GM19238 (cell line): Measurements from ENCODE around the gene ADGRD1.

Experiments used
- DNase-seq: peaks from one replicate; pipeline ENCODE4 v3.0.0; 2011; ENCODE audit warnings: low spot score; ENCODE audit not compliant: insufficient read length

The ADGRD1 gene

DNA sequence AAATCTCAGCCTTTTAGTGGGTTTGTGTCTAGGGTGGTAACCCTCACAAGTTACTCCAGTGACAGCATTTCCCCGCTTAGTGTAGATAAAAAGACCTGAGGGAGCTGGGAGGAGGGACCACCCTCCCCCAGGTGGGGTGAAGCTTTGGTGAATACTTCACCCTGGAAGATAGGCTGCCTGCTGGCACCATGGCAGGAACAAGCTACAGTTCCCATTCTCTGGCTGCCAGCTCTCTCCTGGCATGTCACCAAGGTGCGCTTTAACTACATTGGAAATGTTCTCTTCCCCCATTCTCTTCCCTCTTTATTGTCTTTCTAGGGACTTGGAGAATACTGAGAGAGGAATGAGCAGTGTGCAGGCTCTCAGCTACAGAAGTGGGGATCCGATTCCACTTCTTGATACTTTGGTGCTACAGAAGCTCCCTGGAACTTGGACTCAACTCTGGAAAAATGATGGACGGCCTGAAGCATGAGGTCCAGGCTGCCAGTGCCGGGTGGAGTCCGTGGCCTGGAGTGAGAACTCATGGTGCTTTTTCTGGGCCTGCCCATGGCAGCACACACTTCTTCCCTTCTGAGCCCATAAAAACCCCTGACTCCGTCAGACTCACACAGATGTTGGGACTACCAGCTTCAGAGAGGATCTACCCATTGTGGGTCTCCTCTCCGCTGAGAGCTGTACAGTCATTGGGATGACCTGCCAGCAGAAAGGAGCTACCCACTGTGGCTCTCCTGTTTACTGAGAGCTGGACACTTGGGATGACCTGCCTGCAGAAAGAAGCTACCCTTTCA lies 198.0 kb downstream of the ADGRD1 start:
- no peak for DNase-seq

DNA sequence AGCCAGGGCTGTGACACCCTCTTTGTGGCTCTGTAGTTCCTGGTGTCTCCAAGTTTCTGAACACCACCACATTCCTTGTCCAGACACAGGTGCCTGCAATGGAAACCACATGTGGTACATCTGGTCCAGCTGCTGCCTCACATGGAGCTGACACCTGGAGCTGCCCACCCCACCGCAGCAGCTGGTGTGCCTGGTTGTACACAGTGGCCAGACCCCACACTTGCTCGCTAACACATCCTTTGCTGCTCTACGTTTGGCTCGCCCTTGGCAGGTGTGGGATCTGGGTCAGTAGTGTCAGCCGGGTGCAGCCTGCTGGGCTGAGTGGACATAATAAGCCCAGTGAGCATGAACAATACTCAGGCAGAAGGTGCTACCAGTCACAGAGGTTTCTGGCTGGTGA lies 198.9 kb downstream of the ADGRD1 start:
- no peak for DNase-seq

DNA sequence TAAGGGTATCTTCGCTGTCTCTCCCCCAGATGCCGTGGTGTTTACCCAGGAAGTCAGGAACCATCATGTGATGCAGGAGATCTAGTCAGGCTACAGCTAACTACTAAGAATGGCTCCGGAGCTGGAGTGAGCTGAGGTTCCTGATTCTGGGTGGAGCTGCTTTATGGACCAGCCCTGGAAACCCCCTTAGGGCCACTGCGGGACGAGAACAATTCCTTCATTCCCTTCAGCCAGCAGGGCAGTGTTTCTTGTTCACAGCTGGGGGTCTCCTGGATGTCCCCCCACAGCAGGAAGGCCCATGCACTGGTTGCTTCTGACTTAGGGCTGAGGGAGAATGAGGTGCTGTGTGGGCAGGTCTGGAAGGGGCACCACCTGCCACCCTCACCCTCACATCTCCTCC lies 199.3 kb downstream of the ADGRD1 start:
- no peak for DNase-seq

DNA sequence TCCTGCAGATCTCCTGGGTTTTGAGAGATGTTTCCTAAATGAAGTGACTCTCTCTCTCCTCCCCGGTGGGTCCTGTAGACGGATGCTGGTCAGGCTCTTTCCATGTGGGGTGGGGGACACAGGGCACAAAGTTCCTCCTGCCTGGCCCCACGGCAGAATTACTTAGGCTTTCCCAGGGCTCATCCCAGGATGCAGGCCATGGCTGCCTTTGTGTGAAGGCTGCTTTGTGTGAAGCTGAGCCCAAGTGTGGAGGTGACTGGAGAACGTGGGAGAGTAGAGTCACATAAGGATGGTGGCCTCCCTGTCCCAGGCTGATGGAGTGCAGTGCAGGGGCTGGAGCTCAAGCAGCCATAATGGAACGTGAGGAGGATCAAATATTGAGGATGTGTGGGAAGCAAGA lies 200.2 kb downstream of the ADGRD1 start:
- DNase-seq = no peak

DNA sequence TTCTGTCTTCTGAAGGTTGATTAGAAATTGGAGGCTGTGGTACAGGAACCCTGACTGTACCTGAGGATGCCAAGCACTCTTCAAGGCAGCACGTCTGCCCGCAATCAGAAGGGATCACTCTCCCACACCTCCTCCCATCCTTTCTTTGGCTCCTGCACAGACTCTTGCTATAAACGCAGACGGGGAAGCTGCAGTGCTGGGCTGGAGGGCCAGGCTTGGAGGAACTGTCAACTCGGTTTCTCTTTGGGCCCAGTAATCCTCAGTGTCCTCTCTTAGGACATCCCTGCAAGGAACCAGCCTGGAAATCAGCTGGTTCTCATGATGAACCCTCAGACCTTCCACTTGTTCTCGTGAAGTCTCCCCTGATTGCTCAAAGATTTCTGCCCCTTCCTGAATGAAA lies 201.4 kb downstream of the ADGRD1 start:
- DNase-seq = no peak

DNA sequence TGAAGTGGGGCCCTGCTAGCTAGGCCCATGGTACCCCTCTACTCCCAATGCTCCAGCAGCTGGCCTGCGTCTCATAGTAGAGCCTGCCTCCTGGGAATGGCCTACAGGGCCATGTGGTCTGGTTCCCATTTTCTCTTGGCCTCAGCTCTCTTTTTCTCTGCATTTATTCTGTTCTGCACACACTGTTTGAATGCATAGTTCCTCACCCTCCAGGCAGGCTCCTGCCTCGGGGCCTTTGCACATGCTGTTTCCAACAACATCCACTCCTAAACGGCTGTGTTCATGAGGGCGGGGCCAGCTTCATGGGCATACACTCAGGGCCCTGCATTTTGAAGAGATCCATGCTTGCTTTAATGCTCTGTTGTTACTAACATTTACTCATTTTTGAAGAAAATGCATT lies 204.0 kb downstream of the ADGRD1 start:
- no peak for DNase-seq

DNA sequence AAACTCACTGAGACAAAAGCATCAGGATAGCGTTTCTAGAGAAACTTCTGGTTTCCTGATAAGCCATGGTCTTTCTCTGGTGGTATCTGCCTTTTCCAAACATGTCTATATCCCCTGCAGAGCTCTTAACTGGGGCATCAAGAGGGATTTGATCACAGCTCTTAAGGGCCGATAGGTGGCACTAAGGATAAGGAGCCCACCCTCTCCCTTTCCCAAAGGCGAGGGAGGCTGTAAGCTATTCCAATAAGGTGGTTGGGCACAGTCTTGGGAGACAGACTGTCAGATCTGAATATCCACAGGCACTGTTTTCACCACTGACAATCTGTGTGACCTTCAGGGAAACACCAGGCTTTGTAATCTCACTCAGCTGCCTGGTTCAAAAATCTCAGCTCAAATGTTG lies 206.0 kb downstream of the ADGRD1 start:
- DNase-seq = no peak

DNA sequence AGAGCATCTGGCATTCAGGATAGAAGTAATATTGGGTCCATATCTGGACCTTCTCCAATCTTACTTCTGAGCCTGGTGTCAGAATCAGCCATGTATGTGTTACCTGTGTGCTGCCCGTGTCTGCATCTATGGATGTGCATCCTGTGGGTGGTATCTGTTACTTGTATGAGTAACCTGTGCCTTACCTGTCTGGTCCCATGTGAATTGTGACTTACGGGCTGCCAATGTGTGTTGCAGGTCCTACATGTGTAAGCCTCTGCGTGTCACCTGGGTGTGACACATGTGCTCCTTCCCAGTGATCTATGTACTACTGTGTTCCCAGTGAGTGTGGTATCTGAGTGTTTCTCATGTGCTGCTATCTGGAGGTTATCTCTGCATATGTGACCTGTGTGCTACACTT lies 208.4 kb downstream of the ADGRD1 start:
- no peak for DNase-seq

DNA sequence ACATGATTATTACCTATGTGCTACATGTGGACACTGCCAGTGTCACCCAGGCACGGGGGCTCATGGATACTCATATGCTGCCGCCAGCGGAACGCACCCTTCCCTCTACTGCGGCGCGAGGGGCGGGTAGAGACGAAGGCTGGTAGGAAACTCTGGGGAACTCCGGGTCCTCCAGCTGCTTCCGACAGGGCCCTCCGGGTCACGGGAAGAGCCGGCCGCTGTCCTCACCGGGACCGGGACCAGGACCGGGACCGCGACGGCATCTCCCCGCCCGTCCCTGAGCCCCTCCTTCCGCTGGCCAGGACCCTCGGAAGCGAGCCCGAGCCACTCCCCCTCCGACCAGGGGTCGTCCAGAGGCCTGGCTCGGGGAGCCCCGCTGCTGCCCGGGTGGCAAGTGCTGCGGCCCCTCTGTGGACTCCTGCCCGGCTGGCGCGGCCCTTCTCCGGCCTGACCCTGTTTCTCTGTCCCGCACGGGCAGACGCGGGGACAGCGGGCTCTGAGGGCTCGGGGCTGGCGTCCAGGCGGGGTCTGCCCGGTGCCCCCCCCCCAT lies 209.6 kb downstream of the ADGRD1 start:
- no peak for DNase-seq

DNA sequence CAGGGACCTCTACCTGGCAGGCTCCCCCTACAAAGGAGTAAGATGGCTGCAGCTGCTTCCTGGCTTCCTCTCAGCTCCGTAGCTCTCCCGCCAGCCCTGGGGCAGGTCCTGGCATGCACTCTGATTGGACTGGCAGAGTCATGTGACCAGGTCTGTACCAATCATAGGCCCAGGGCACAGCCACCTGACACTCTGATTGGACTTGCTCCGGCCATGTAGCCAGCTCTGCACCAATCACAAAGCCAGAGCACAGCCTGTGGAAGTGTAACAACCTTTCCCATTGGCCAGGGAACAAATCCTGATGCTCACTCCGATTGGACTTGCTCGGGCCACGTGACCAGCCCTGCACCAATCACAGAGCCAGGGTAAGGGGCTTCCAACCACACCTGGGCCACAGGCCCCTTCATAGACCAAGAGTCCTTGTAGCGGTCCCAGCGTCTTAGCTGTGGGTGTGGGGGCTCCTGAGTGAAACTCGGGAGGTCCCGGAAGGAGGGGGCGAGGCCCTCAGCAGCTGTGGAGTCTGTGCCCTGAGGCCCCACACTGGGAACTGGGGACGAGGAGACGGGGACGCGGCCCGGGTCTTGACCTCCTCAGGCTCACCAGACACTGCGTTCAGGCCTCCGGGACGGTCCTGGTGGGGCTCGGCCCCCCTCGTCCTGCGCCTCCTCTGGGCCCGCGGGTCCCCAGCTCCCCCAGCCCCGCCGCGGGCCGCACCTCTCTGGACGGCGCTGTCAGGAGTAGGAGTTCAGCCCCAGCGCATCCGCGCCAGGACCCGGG lies 210.6 kb downstream of the ADGRD1 start:
- no peak for DNase-seq

DNA sequence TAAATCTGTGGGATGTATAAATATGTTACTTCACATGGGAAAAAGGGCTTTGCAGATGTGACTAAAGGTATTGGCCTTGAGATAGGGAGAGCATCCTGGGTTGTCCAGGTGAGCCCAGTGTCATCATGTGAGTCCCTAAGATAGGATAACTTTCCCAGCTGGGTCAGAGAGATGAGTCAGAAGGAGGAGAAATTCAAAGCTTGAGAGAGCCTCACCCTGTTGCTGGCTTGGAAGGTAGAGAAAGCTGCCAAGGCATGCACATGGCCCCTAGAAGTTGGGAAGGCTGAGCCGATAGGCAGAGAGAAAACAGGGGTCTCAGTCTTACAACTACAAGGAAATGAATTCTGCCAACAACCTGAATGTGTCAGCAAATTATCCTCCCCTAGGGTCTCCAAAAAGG lies 213.0 kb downstream of the ADGRD1 start:
- DNase-seq = no peak

DNA sequence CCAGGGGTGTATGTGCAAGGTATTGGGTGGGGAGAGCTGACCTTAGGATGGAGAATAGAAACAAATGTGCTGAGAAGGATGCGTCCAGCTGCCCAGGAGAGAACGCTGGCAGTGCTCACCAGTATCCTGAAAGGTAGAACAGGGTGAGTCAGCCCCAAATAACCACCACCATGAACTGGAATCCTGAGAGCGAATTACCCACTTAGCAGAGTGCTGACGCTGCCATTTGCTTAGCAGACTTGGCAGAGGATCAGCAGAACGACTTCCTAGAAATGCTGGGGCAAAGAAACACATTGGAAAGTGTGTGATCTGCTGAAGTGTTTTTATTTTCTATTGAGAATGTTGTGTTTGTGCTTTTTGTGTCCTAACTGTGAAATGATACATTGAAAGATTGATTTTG lies 213.6 kb downstream of the ADGRD1 start:
- DNase-seq = no peak

DNA sequence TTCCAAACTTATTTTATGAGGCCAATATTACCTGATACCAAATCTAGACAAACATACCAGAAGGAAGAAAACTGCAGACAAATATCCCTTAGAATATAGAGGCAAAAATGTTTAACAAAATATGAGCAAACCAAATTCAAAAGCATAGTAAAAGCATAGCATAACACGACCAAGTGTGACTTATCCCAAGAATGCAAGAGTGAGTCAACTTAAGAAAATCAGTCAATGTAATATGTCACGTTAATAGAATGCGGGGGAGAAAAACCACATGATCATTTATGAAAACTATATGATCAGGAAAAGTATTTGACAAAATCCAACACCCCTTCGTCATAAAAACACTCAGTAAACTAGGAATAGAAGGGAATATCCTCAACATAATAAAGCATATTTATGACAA lies 217.3 kb downstream of the ADGRD1 start:
- DNase-seq = no peak

DNA sequence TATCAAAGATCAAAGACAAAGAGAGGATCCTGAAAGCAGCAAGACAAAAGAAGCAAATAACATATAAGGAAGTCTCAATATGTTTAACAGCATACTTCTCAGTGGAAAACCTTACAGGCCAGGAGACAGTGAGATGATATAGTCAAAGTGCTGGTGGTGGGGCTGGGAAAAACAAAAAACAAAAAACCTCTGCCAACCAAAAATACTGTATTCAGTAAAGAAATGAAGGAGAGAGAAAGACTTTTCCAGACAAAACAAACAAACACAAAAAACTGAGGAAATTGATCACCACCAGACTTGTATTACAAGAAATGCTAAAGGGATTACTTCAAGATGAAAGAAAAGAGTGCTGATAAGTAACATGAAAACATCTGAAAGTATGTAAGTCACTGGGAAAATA lies 221.2 kb downstream of the ADGRD1 start:
- DNase-seq = no peak

DNA sequence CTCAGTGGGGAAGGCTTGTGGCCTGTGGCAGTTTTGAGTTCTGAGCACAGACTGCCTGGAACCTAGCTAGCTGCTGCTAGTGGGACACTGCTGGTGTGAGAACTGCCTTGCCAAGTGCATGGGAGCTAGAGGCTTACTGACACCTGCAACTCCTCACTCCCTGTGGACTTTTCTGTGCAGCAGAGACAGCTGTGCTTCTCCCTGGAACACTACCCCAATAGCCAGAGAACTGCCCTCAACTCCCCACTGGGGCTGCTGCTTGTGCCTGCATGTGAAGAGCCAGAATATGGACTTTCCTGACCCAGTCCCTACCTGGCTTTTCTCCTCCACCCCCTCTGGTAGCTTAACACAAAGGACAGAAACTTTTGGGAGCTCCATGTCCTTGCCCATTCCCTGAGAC lies 222.6 kb downstream of the ADGRD1 start:
- DNase-seq = no peak

DNA sequence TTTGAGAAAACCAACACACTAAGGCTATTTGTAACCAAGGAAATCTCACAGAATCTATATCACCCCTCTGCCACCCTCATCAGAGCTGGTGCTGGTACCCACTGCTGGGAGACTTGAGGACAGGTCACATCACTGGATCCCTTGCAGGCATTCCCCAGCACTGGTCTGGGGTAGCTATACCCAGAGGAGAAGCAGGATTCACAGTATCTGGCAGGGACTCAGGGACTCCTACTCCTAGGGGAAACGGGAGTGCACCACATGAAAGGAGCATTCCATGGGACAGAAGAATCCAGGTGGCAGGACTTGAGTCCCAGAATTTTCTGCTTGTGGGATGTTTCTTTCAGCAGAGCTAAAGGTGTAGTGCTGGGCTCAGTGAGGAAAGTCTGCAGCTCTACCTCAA lies 223.2 kb downstream of the ADGRD1 start:
- DNase-seq = no peak

DNA sequence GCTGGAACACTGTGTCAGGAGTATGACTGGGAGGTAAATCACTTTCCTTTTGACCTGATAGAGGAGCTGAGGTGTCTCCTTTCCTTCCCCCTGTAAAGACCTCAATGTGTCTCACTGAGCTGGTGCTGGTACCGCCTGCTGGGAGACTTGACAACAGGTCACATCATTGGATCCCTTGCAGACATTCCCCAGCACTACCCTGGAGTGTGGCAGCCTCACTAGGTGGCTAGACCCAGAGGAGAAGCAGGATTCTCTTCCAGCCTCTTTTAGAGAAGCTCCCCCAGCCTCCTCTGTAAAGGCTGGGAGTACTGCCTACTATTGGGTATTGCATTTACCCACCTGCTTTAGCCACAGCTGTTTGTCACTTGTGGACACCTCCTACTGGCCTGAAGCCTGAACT lies 223.9 kb downstream of the ADGRD1 start:
- no peak for DNase-seq

DNA sequence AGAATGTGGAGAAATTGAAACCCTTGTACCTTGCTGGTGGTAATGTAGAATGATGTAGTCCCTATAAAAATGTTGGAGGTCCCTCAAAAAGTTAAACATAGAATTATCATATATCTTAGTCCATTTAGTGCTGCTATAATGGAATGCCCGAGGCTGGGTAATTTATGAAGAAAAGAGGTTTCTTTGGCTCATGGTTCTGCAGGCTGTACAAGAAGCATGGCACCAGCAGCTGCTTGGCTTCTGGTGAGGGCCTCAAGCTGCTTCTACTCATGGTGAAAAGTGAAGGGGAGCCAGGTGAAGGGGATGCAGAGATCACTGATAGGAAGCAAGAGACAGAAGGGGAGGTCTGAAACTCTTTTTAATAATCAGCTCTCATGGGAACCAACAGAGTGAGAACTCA lies 233.9 kb downstream of the ADGRD1 start:
- no peak for DNase-seq

DNA sequence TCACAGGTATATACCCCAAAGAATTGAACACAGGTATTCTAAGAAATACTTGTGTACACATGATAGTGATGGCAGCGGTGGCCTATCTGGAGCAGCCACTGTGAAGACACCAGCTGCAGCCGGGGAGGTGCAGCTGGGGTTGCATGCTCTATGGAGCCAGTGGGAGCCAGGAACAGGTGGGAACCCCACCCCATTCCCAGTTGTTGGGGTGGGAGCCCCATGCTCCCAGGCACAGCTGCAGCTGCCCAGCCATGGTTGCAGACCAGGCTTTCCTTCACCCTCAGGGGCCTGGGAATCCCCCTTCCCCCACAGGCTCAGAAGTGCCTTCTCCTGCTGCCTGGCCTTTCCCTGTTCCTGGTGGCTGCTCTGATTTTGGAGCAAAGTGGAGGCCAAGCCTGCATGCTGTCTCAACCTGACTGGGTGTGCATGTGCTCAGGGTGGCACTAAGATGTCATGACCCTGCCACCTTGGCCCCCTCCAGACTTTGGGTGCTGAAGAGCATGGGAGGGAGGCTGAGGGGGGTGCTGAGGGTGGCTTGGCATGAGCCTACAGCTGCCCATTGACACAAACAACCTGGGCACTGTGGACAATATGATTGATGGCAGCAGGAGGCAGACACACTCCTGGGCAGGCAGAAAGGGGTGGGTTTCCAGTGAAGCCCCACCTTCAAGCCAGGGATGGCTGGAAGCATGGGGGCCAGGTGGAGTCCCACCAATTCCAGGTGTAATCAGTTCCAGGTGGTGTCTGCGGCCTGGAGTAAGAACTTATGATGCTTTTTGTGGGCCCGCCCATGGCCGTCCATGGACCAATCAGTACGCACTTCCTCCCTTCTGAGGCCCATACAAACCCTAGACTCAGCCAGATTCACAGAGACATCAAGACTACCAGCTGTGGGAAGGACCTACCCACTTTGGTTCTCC lies 234.7 kb downstream of the ADGRD1 start:
- no peak for DNase-seq

DNA sequence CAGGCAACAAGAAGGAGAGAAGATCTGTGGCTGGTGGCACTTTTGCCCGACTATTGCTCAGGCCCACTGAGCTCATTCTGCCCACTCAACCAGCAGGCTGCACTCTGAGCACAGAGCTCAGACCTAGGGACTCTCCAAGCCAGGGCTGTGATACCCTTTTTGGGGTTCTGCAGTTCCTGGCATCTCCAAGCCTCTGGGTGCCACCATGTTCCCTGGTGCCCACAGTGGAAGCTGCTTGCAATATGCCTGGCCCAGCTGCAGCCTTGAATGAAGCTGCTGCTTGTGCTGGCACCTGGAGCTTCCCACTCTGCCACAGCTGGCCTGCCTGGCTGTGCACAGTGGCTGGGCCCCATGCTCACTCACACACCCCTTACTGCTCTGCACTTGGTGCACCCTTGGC lies 236.1 kb downstream of the ADGRD1 start:
- no peak for DNase-seq

DNA sequence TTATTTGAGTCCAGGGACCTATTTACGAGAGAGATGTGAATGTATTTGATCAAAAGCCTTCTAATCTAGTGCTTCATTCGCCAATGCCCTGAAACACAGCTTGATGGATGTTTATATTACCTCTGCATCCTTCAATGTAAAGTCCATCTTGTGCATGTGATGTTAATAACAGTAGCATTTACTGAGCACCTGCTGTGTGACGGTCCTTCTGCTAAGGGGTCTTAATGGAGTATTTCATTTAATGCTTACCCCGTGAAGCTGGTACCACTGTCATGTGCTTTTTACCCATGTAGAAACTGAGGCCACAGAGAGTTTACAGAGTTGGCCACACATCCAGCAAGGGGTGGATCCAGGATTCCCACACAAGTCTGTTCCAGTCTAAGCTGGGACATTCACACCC lies 237.3 kb downstream of the ADGRD1 start:
- DNase-seq = no peak
